Choroid plexus epithelial cell (primary cell): ENCODE results near the gene KPNA6.

ENCODE experiments used
- DNase-seq: peaks from one replicate; pipeline ENCODE4 v3.0.0-alpha.2; 2010; ENCODE audit warnings: low read depth
- H3K4me3 ChIP-seq: 2 replicates; pipeline ENCODE4 v1.5.1; 2011; ENCODE audit warnings: low read depth, mild to moderate bottlenecking, control low read depth, low read length, moderate library complexity
- CTCF ChIP-seq: conservative IDR thresholded peaks from 2 replicates; pipeline ENCODE4 v1.5.1; 2011; ENCODE audit warnings: low read depth, mild to moderate bottlenecking, control low read depth, inconsistent platforms, low read length, moderate library complexity

Gene KPNA6

GRCh38 chr1:32195531-32195930 lies 87.7 kb downstream of the KPNA6 start:
- no peak for TF ChIP-seq CTCF
- no peak for DNase-seq
- no peak overlapping the region for H3K4me3 ChIP-seq

DNA sequence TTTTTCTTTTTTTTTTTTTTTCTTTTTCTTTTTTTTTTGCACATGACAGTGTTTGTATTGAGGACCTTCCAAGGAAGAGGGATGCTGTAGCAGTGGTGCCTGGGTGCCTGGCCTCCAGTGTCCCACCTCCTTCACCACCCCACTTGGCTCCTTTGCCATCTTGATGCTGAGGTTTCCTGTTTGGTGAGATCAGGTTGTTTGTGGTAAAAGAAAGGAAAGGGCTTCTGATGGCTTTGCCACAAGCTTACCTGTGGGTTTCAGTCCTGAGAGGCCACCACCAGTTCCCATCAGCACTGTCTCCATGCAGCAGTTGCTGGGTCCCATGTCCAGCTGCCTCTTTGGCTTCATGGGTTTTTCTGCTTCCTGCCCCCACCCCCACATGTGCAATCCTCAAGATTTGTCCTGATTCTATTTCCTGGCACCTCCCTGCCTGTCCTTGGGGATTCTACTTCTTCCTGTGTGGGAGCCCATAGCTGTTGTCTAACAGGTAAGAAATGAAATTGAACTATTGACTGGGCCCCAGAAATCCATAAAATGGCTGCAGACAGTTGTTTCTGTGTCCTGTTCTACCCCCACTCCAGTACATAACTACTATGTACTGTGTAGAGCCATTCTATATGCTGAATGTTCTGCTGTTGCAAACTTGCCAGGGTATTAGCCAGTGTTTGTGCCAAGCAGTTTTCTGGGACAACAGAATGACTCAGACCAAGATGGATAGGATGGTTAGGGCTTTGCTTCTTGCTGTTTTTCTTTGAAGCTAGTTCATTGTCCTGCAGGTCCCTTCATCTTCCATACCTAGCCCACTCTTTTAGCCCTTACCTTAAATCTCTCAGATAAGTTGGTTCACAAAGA lies 88.3 kb downstream of the KPNA6 start:
- no peak for DNase-seq
- no peak for TF ChIP-seq CTCF
- H3K4me3 ChIP-seq: no peak overlapping the region

DNA sequence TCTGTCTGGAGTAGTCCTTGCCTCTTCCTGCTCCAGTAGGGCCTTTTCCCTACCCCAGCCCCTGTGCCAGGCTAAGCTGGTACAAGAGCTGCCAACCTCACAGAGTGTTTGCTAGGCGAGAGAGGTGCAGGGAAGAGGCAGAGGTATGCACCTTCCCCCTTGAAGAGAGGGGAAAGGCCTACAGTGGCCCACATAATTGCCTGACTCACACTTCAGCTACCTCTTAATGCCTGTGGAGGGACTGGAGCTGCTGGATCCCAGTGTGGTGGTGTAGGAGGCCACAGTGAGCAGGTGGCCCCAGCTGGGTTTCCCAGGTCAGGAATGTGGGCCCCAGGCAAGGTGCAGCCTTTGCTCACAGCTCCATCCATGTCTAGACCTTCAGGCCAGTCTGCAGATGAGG lies 89.2 kb downstream of the KPNA6 start:
- no peak overlapping the region for H3K4me3 ChIP-seq
- TF ChIP-seq CTCF: no peak
- no peak for DNase-seq

- DNase-seq: no peak
- H3K4me3 ChIP-seq: no peak overlapping the region
- TF ChIP-seq CTCF: no peak
These were observed 90.0 kb downstream of the KPNA6 start for GRCh38 chr1:32197837-32198236.

GRCh38 chr1:32198237-32199042 lies 90.6 kb downstream of the KPNA6 start:
- no peak for TF ChIP-seq CTCF
- no peak overlapping the region for H3K4me3 ChIP-seq
- no peak for DNase-seq

- no peak for DNase-seq
- no peak for TF ChIP-seq CTCF
These were observed 91.3 kb downstream of the KPNA6 start for GRCh38 chr1:32199043-32199716.

More at GRCh38 chr1:32199043-32199716, 91.3 kb downstream of the KPNA6 start:
- no peak overlapping the region for H3K4me3 ChIP-seq
